GM12874 (cell line): Measurements from ENCODE around the gene TTLL11.

ENCODE experiments used
- CTCF ChIP-seq: IDR thresholded peaks from 2 replicates; pipeline ENCODE4 v1.5.1; 2011; ENCODE audit warnings: low read depth, mild to moderate bottlenecking, control low read depth, low read length, moderate library complexity; ENCODE audit not compliant: insufficient read depth

TTLL11 gene

GRCh38 chr9:121999556-121999955 lies 93.6 kb downstream of the TTLL11 start:
- TF ChIP-seq CTCF: no peak

- no peak for TF ChIP-seq CTCF
These were observed 94.5 kb downstream of the TTLL11 start for GRCh38 chr9:121998513-121999049.

GRCh38 chr9:121997791-121998190 lies 95.3 kb downstream of the TTLL11 start:
- no peak for TF ChIP-seq CTCF

GRCh38 chr9:121996783-121997182 lies 96.3 kb downstream of the TTLL11 start:
- TF ChIP-seq CTCF: no peak

GRCh38 chr9:121995997-121996396 lies 97.1 kb downstream of the TTLL11 start:
- no peak for TF ChIP-seq CTCF

GRCh38 chr9:121992571-121993212 lies 100.4 kb downstream of the TTLL11 start:
- peak; percentile 54 for TF ChIP-seq CTCF

GRCh38 chr9:121991307-121991661 lies 101.8 kb downstream of the TTLL11 start:
- TF ChIP-seq CTCF: no peak
